AG04449 (cell line): Measurements from ENCODE around the gene MTUS2.

Experiments
- CTCF ChIA-PET: fragments of 350-600 bp; formaldehyde crosslinking; extraction: SDS; loops from one replicate; lab custom pipeline; 2021; ENCODE audit warnings: antibody characterized with exemption; lab: Yijun Ruan, JAX
- POLR2A ChIA-PET: fragments of 400-600, 350-600 bp; formaldehyde crosslinking; extraction: SDS; loops from one replicate; lab custom pipeline; 2020; ENCODE audit warnings: antibody characterized with exemption, inconsistent platforms; lab: Yijun Ruan, JAX
- DNase-seq: peaks from one replicate; pipeline ENCODE4 v3.0.0-alpha.2; 2010; ENCODE audit warnings: low read depth, low spot score
- H3K4me3 ChIP-seq: 2 replicates; pipeline ENCODE4 v1.5.1; 2011; ENCODE audit warnings: low read depth, mild to moderate bottlenecking, control low read depth, low read length
- TF ChIP-seq, protein P1 (sequence below): IDR thresholded peaks from one replicate; pipeline ENCODE4 v1.5.1; 2011; ENCODE audit warnings: mild to moderate bottlenecking, moderate library complexity, low read length, control low read depth, inconsistent platforms; ENCODE audit not compliant: insufficient read depth; ENCODE audit errors: missing control alignments

The MTUS2 gene

GRCh38 chr13:29522044-29522685, 702.0 kb downstream of the MTUS2 start:
- ChIA-PET POLR2A (no interaction called here), CTCF (interaction anchor here (0.7 to 7.8 kb wide), 6 partner anchors 10 to 185 kb away, joined by 3 to 95 read pairs (median 3); no protein-coding TSS in a partner anchor)
- TF ChIP-seq, protein P1, sequence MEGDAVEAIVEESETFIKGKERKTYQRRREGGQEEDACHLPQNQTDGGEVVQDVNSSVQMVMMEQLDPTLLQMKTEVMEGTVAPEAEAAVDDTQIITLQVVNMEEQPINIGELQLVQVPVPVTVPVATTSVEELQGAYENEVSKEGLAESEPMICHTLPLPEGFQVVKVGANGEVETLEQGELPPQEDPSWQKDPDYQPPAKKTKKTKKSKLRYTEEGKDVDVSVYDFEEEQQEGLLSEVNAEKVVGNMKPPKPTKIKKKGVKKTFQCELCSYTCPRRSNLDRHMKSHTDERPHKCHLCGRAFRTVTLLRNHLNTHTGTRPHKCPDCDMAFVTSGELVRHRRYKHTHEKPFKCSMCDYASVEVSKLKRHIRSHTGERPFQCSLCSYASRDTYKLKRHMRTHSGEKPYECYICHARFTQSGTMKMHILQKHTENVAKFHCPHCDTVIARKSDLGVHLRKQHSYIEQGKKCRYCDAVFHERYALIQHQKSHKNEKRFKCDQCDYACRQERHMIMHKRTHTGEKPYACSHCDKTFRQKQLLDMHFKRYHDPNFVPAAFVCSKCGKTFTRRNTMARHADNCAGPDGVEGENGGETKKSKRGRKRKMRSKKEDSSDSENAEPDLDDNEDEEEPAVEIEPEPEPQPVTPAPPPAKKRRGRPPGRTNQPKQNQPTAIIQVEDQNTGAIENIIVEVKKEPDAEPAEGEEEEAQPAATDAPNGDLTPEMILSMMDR: no peak
- peak; percentile 95 for DNase-seq
- H3K4me3 ChIP-seq: no peak overlapping the region

GRCh38 chr13:29523199-29523961, 703.2 kb downstream of the MTUS2 start:
- TF ChIP-seq, protein P1: no peak
- CTCF ChIA-PET: interaction anchor here (1.0 to 7.8 kb wide), 6 partner anchors 9 to 184 kb away, joined by 3 to 95 read pairs (median 4); no protein-coding TSS in a partner anchor
- no peak for DNase-seq
- no peak overlapping the region for H3K4me3 ChIP-seq
- POLR2A ChIA-PET: no interaction called here

DNA sequence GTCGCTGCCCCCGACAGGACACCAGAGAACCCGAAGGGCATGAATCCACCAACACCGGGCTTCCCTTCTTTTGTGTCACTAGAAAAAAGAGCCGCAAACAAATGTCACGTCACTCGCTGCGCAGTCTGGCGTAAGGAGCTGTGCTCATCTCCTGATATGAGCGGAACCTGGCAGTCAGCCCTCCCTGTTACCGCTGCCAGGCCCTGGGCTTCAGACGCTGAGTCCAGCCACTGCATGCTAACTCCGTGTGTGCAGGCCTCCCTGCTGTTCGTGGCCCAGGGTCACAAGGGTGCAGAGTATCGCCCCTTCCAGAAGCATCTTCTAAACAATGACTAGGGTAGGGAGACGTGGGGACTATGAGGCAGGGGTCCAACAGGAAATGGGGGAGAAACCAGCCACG, 704.0 kb downstream of the MTUS2 start:
- no peak overlapping the region for H3K4me3 ChIP-seq
- no peak for DNase-seq
- CTCF ChIA-PET: interaction anchor here (1.8 kb wide), 1 partner anchor 16 kb away, joined by 4 read pairs; no protein-coding TSS in a partner anchor
- TF ChIP-seq, protein P1: no peak
- POLR2A ChIA-PET: no interaction called here

DNA sequence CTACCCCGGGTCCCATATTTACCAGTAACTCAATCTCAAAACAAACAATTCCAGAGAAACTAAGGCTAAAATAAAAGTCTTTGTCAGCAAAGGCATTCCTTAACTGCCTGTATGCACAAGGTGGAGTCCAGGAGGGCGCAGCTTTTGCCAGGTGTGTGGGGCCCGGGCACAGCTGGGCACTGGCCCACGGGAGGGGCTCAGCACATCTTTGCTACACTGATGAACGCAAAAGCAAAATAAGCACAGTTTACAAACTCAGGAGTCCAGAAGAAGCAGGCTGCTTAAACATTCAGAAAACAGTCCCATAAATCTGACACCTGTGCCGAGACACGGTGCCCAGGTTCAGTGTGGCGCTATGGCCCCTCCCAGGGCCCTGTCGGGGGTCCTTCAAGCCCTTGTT, 704.5 kb downstream of the MTUS2 start:
- TF ChIP-seq, protein P1: no peak
- DNase-seq: no peak
- H3K4me3 ChIP-seq: no peak overlapping the region
- ChIA-PET CTCF (interaction anchor here (1.8 kb wide), 1 partner anchor 17 kb away, joined by 4 read pairs; no protein-coding TSS in a partner anchor), POLR2A (no interaction called here)

DNA sequence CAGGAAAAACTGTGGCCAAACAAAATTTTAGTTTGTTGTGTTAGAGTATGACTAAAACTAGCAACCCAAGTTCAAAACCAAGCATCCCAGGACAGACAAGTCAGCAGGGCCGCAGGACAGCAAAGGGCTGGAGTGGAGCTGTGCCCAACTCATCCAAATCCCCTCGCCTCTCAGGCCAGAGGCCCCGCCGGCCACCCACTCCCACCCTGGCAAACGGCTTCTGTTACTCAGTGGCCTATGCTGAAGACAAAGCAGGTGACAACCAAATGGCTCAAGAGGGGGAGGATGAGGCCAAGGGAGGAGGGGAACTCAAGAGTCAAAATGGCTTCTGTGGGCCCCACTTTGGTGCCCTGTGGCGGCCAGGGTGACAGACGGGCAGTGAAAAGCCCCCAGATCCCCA, 705.6 kb downstream of the MTUS2 start:
- TF ChIP-seq, protein P1: no peak
- no peak overlapping the region for H3K4me3 ChIP-seq
- CTCF ChIA-PET: interaction anchor here (1.5 kb wide), 1 partner anchor 18 kb away, joined by 4 read pairs; no protein-coding TSS in a partner anchor
- no peak for DNase-seq
- POLR2A ChIA-PET: no interaction called here

DNA sequence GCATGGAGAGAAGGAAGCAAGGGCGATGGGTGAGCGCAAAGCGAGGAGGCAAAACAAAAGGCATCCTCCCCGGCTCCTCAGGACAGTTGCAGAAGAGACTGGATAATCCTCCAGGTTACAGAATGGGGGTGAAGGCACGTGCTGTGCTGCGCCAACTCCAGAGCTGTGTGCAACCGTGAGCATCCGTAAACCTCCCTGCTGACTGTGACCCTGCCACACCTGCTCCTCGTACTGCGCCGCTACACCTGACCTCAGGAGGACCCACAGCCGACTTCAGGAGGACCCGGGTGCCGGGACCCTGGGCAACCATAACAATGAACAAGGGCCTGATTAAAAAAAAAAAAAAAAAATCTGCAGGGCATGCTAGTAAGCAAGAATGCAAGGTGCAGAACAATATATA, 706.6 kb downstream of the MTUS2 start:
- DNase-seq: no peak
- H3K4me3 ChIP-seq: no peak overlapping the region
- CTCF ChIA-PET: interaction anchor here (1.0 to 1.5 kb wide), 2 partner anchors 19 to 182 kb away, joined by 3 to 4 read pairs; no protein-coding TSS in a partner anchor

More for the DNA sequence above, 706.6 kb downstream of the MTUS2 start:
- POLR2A ChIA-PET: no interaction called here
- TF ChIP-seq, protein P1: no peak
